IPS DF 19.7 (cell line): ENCODE measurements around the gene NCAPG2.

Source experiments
- DNase-seq: peaks from one replicate; pipeline ENCODE4 v3.0.0-alpha.2; 2013; ENCODE audit warnings: low read depth, low spot score

NCAPG2 gene

GRCh38 chr7:158704524-158705233 lies at the start of gene NCAPG2:
Gene NCAPG2, minus strand, starts transcription at chr7:158704804. Its CDS starts 2,905 bp downstream, at chr7:158701899.
- peak; percentile 48 for DNase-seq

- DNase-seq: no peak
Measured at GRCh38 chr7:158753900-158754299, 49.3 kb upstream of the NCAPG2 start.

GRCh38 chr7:158751751-158752150 lies 47.1 kb upstream of the NCAPG2 start:
- DNase-seq: no peak

GRCh38 chr7:158751199-158751598 lies 46.6 kb upstream of the NCAPG2 start:
- DNase-seq: no peak

- DNase-seq: no peak
Measured at GRCh38 chr7:158750702-158751101, 46.1 kb upstream of the NCAPG2 start.

- DNase-seq: no peak
Measured at GRCh38 chr7:158749396-158749795, 44.8 kb upstream of the NCAPG2 start.

- no peak for DNase-seq
Measured at GRCh38 chr7:158748335-158748734, 43.7 kb upstream of the NCAPG2 start.

- no peak for DNase-seq
Measured at GRCh38 chr7:158747408-158747807, 42.8 kb upstream of the NCAPG2 start.

- DNase-seq: no peak
Measured at GRCh38 chr7:158746957-158747356, 42.4 kb upstream of the NCAPG2 start.

GRCh38 chr7:158745057-158745715 lies 40.6 kb upstream of the NCAPG2 start:
- DNase-seq: no peak

- DNase-seq: no peak
Measured at GRCh38 chr7:158744070-158744469, 39.5 kb upstream of the NCAPG2 start.

GRCh38 chr7:158743219-158743618 lies 38.6 kb upstream of the NCAPG2 start:
- DNase-seq: no peak

GRCh38 chr7:158742065-158742821 lies 37.6 kb upstream of the NCAPG2 start:
- no peak for DNase-seq

- DNase-seq: no peak
Measured at GRCh38 chr7:158741294-158741666, 36.7 kb upstream of the NCAPG2 start.

GRCh38 chr7:158740657-158741293 lies 36.2 kb upstream of the NCAPG2 start:
- no peak for DNase-seq

- DNase-seq: no peak
Measured at GRCh38 chr7:158740013-158740656, 35.5 kb upstream of the NCAPG2 start.

GRCh38 chr7:158738841-158739240 lies 34.2 kb upstream of the NCAPG2 start:
- no peak for DNase-seq

GRCh38 chr7:158737064-158737695 lies 32.6 kb upstream of the NCAPG2 start:
- DNase-seq: no peak

GRCh38 chr7:158735935-158736334 lies 31.3 kb upstream of the NCAPG2 start:
- no peak for DNase-seq

- no peak for DNase-seq
Measured at GRCh38 chr7:158734861-158735260, 30.3 kb upstream of the NCAPG2 start.
